Ishikawa (cell line): ENCODE results near the gene ANKS6.

Source experiments
- NFIC ChIP-seq: IDR thresholded peaks from 2 replicates; pipeline ENCODE4 v1.6.1; 2012
- TAF1 ChIP-seq: IDR thresholded peaks from 2 replicates; pipeline ENCODE4 v1.6.1; 2012; ENCODE audit warnings: low read depth, mild to moderate bottlenecking
- TCF12 ChIP-seq: IDR thresholded peaks from 2 replicates; pipeline ENCODE4 v1.6.1; 2012; ENCODE audit warnings: low read depth
- TF ChIP-seq, protein P1 (sequence below): IDR thresholded peaks from 2 replicates; pipeline ENCODE4 v1.6.1; 2012

DNA sequence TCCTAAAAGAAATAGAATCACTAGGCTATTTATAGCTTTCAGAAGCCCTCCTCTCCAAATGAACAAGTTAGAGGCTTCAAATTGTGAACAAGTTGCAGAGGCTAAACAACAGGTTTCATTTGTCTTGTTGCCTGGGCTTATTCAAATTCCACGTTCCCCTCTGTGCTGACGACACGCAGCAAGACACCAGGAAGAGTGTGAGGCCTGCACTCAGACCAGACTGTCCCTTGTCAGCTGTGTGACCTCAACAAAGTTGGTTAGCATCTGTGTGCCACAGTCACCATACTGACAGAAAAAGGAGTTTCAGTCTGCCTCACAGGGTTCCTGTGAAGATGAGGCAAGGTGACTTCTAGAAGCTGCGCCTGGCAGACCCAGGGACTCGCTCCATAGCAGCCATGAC lies 65.5 kb downstream of the ANKS6 start:
- TF ChIP-seq TAF1 (no peak), TCF12 (no peak), NFIC (no peak)
- TF ChIP-seq, protein P1, sequence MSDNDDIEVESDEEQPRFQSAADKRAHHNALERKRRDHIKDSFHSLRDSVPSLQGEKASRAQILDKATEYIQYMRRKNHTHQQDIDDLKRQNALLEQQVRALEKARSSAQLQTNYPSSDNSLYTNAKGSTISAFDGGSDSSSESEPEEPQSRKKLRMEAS, result no peak
